ENCODE results near the gene RIBC2.

DNA sequence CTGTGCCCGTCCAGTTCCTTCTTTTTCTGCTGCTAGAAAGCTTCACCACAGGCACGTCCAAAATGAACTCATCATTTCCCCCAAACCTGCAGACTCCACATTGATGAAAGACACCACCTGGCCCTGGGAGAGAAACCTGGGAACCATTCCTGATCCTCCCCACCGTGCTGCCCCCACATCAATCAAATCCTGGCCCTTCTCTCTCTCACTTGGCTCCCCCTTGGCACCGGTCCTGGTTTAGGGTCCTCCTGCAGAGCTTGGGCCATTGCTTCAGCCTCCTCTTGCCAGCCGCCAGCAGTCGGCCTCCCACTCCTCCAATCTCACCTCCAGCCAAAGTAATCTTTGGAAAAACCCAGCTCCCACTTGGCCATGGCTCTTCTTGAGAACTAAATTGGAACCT, 38.5 kb downstream of the RIBC2 start:
- TF ChIP-seq, protein P1, sequence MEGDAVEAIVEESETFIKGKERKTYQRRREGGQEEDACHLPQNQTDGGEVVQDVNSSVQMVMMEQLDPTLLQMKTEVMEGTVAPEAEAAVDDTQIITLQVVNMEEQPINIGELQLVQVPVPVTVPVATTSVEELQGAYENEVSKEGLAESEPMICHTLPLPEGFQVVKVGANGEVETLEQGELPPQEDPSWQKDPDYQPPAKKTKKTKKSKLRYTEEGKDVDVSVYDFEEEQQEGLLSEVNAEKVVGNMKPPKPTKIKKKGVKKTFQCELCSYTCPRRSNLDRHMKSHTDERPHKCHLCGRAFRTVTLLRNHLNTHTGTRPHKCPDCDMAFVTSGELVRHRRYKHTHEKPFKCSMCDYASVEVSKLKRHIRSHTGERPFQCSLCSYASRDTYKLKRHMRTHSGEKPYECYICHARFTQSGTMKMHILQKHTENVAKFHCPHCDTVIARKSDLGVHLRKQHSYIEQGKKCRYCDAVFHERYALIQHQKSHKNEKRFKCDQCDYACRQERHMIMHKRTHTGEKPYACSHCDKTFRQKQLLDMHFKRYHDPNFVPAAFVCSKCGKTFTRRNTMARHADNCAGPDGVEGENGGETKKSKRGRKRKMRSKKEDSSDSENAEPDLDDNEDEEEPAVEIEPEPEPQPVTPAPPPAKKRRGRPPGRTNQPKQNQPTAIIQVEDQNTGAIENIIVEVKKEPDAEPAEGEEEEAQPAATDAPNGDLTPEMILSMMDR (IDR thresholded peaks at IDR 0.05) = no peak
- TF ChIP-seq POLR2AphosphoS5 (IDR thresholded peaks at IDR 0.05) (no peak), POLR2A (IDR thresholded peaks at IDR 0.05) (no peak)

All from sigmoid colon (tissue), 4 donors.